PC-9 (cell line): ENCODE measurements around the gene RO60.

ENCODE experiments used
- EZH2 ChIP-seq: fragments of 200-600 bp; sonication (generic); IDR thresholded peaks from 2 replicates; pipeline ENCODE4 v1.8.0; 2017; ENCODE audit warnings: antibody characterized with exemption, low read depth
- TF ChIP-seq, protein P1 (sequence below): fragments of 200-600 bp; sonication (generic); conservative IDR thresholded peaks from 2 replicates; pipeline ENCODE4 v1.6.1; 2017; ENCODE audit warnings: mixed run types, antibody characterized with exemption, mild to moderate bottlenecking, moderate library complexity

GRCh38 chr1:193077991-193078390 lies 18.6 kb downstream of the RO60 start:
- TF ChIP-seq, protein P1, sequence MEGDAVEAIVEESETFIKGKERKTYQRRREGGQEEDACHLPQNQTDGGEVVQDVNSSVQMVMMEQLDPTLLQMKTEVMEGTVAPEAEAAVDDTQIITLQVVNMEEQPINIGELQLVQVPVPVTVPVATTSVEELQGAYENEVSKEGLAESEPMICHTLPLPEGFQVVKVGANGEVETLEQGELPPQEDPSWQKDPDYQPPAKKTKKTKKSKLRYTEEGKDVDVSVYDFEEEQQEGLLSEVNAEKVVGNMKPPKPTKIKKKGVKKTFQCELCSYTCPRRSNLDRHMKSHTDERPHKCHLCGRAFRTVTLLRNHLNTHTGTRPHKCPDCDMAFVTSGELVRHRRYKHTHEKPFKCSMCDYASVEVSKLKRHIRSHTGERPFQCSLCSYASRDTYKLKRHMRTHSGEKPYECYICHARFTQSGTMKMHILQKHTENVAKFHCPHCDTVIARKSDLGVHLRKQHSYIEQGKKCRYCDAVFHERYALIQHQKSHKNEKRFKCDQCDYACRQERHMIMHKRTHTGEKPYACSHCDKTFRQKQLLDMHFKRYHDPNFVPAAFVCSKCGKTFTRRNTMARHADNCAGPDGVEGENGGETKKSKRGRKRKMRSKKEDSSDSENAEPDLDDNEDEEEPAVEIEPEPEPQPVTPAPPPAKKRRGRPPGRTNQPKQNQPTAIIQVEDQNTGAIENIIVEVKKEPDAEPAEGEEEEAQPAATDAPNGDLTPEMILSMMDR: no peak
- no peak for TF ChIP-seq EZH2
